HG03064 (cell line): ENCODE results near the gene NRP1.
"Not testable (repeated sequence)": the region's sequence is repeated elsewhere in the genome, so short reads cannot be mapped to it uniquely, and the experiment has no call there.

ENCODE experiments used
- ATAC-seq: cut with Tn5 transposase; IDR thresholded peaks from one replicate; pipeline ENCODE4 v1.9.1; 2021; ENCODE audit warnings: low read depth; ENCODE audit not compliant: unreplicated experiment

The NRP1 gene

GRCh38 chr10:33325929-33326328, 8.5 kb downstream of the NRP1 start:
- no peak for ATAC-seq

- ATAC-seq = no peak
Observed at GRCh38 chr10:33323721-33324120, 10.7 kb downstream of the NRP1 start.

DNA sequence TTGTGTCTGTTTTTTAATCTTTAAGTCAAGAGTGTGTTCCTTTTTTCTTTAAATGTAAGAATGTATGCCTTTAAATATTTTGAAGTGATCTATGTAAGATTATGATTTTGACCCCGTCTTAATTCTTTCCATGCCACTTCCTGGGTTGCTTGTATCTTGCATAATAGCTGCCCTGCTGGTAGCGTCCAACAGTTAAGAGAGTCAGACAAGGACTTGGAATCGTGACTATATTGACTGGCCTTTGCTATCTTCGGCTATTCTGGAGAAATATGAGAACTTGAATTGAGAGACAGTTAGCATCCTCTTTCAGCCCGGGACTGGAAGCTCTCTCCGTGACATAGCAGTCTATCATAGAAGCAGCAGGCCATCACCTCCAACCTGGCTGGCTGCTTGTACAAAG, 13.0 kb downstream of the NRP1 start:
- ATAC-seq = no peak

- ATAC-seq = no peak
Observed at GRCh38 chr10:33320288-33320687, 14.2 kb downstream of the NRP1 start.

DNA sequence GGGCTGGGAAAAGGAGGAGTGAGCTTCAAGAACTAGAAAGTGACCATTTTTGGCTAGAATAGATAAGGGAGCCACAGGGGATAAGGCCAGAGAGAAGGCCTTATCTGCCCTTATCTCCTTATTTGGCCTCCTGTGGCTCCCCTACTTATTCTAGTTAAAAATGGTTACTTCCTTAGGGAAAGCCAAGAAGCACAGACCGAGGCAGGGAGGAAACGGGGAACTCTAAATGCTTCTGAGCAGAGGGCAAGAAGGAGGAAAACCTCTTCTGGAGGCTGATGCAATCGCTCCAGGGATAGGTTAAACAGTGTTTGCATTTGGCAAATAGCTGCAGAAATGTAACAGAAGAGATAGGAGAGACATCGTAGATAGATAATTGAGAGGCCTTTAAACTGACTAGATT, 18.6 kb downstream of the NRP1 start:
- ATAC-seq = no peak

GRCh38 chr10:33314811-33315561, 19.5 kb downstream of the NRP1 start:
- ATAC-seq = no peak

GRCh38 chr10:33311640-33312039, 22.8 kb downstream of the NRP1 start:
- ATAC-seq = no peak

- no peak for ATAC-seq
Observed at GRCh38 chr10:33310853-33311252, 23.6 kb downstream of the NRP1 start.

GRCh38 chr10:33309406-33309805, 25.1 kb downstream of the NRP1 start:
- no peak for ATAC-seq

- ATAC-seq = no peak
Observed at GRCh38 chr10:33307835-33308234, 26.6 kb downstream of the NRP1 start.

- ATAC-seq = no peak
Observed at GRCh38 chr10:33306701-33307519, 27.6 kb downstream of the NRP1 start.

DNA sequence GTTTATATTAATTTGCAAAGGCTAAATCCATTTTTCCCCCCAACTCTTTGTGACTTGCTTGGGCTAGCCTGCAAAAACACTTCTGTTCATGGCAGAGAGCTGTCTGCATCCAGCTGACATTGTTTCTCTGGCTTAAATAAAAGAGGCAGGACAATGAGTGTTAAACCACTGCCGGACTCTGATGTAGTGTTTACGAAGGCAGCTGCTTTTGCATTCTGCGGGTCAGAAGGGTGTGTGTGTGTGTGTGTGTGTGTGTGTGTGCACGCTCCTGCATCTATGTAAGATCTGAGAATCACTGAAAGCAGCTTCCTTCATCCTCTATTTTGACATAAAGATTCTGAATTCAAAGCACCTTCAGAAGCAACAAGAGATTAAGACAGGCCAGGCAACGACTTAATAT, 28.3 kb downstream of the NRP1 start:
- no peak for ATAC-seq

GRCh38 chr10:33304423-33305225, 29.8 kb downstream of the NRP1 start:
- no peak for ATAC-seq

DNA sequence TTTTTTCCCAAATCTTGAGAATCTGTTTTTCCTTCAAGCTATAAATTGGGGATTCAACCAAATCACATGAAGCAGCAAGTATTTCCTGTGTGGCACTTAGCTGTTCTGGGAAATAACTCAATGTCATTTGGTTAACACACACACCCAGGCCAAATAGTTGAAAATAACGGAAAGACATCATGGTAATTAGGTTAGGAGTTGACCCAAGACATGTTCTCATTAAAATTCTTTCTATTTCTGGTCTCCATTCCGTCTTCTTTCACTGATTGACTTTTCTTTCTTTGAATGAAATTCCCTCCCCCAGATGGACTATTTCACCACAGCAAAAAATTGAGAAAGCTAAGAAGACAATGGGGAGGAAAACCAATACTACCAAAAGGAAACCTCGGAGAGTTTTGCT, 30.5 kb downstream of the NRP1 start:
- ATAC-seq = no peak

- no peak for ATAC-seq
Observed at GRCh38 chr10:33302208-33302829, 32.1 kb downstream of the NRP1 start.

DNA sequence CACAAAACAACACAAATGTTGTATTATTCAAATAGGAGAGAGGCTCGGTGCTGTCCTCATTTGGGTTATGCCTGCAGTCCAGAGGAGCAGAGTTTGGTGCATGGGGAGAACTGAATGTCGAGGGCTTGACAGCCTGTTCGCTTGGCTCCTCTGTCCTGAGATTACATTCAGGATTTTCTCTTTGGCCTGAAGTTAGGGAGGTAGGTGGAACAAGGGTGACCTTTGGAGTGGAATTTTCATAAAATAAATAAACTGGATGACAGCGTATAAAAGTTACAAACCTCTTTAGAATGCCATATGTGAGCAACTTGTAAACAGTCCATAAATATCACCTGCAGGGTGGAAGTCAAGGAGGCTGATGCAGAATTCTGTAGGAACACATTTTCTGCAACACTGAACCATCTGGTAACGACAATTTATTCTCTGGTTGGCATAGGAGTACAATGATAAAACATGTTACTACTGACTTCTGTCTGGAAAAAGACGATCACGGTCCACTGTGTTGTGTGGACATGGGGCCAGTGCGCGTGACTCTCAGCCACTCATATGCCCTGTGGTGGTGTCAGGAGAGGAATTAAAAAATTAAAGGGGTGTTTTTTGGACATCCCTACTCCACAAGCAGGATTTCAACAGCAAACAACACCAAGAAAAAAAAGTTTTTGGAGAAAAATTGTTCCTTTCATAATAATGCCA, 33.2 kb downstream of the NRP1 start:
- no peak for ATAC-seq

DNA sequence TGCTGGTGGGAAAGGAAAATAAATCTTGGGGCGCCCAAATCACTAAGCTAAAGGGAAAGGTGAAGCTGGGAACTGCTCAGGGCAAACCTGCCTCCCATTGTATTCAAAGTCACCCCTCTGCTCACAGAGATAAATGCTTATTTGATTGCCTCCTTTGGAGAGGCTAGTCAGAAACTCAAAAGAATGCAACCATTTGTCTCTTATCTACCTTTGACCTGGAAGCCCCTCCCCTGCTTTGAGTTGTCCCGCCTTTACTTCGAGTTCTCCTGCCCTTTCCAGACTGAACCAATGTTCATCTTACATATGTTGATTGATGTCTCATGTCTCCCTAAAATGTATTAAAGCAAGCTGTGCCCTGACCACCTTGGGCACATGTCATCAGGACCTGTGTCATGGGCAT, 33.9 kb downstream of the NRP1 start:
- ATAC-seq = not testable (repeated sequence)

DNA sequence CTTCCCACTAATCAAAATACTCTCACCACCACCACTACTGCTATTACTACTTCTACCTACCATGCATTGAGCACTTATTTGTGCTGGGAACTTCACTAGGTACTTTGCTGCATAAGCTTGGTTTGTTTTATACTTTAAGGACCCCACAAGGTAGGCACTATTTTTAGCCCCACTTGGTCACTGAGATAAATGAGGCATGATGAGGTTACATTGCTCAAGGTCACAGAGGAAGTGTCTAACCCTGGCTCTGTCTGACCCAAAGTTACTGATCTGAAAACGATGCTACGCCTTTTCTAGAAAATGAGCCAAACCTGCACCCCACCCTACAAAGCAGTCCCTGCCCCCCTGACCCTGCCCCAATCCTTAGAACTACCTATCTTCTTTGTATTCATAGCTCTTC, 35.6 kb downstream of the NRP1 start:
- no peak for ATAC-seq

DNA sequence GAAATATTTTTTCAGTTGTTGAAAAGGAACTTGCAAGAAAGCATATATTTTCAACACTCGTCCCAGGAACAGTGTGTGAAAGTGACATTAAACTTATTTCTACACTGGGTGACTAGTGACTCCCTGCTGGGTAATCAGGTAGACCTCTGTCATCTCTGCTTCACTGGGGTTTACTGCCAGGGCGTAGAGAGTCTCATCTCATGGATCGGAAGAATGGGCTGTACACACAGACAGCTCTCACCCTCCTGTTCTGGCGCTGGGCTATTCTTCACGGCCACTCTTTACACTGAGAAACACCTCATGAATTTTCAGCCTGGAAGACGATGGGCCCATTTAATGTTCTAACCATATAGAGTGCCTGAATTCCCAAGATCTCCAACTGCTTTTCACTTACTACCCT, 36.4 kb downstream of the NRP1 start:
- ATAC-seq = no peak

- no peak for ATAC-seq
Observed at GRCh38 chr10:33295851-33296250, 38.6 kb downstream of the NRP1 start.
